ENCODE results near the gene SAXO2. TPM values are rescaled to one million over a fixed set of nuclear protein-coding genes. Genes with fewer than 3 reads are reported as not detected.

Gene SAXO2
- total and polyA plus RNA-seq, 2 of the 8 experiments (the other 6 are each of a cell fraction or from before 2014, with no cell fraction given), result 3.1 TPM

GRCh38 chr15:82275410-82275809 is 12.8 kb downstream of the SAXO2 start:
- no peak overlapping the region for H4K5ac ChIP-seq (ENCODE audit: insufficient read length, low read depth, low read length)
- no peaks in the 10 kb centered on the region for H3K27me3 ChIP-seq (replicated peaks in 1 of 4; ENCODE audit: control insufficient read depth in 3 of 4, extremely low read depth in 1 of 4, insufficient read depth in 3 of 4, low read length in 3 of 4)
- H2BK20ac ChIP-seq (ENCODE audit: low read length), result no peak overlapping the region
- H2BK12ac ChIP-seq (ENCODE audit: low read depth, low read length), result no peak overlapping the region
- H3K18ac ChIP-seq (ENCODE audit: extremely low read depth, low read length), result no peak overlapping the region
- H3K4ac ChIP-seq (replicated peaks; ENCODE audit: insufficient read length, low read depth, low read length), result no peak overlapping the region
- CTCF ChIA-PET (ENCODE audit: partially characterized antibody), result no interaction called here
- H3K23ac ChIP-seq (ENCODE audit: insufficient read length), result no peak overlapping the region
- no peaks in the 10 kb centered on the region for H4K20me1 ChIP-seq (replicated peaks in 1 of 2; ENCODE audit: control insufficient read depth in 1 of 2, insufficient read depth in 2 of 2, low read length in 2 of 2)
- FAIRE-seq (peak; percentile 62), DNase-seq (ENCODE audit: low read depth in 1 of 2, low spot score in 2 of 2) (no peak)
- POLR2A ChIA-PET (ENCODE audit: partially characterized antibody), result no interaction called here
- TF ChIP-seq RNF2 (IDR thresholded peaks at IDR 0.05; ENCODE audit: borderline replicate concordance, low read depth, low read length, missing control alignments, poor library complexity, severe bottlenecking) (no peak), SIN3A (conservative IDR thresholded peaks at IDR 0.05 in 1 of 2, IDR thresholded peaks at IDR 0.05 in 1 of 2; ENCODE audit: low read depth in 1 of 2, low read length in 2 of 2) (no peak), EP300 (IDR thresholded peaks at IDR 0.05; ENCODE audit: borderline replicate concordance in 1 of 2, low read depth in 2 of 2, low read length in 2 of 2) (no peak), TCF12 (IDR thresholded peaks at IDR 0.05; ENCODE audit: low read depth, low read length) (no peak), RXRA (IDR thresholded peaks at IDR 0.05; ENCODE audit: insufficient read depth, low read depth, low read length) (no peak), CTBP2 (IDR thresholded peaks at IDR 0.05; ENCODE audit: borderline replicate concordance, insufficient read depth, insufficient read length, low read length) (no peak), SUZ12 (IDR thresholded peaks at IDR 0.05; ENCODE audit: low read length) (no peak), CHD1 (IDR thresholded peaks at IDR 0.05; ENCODE audit: low read depth, low read length) (no peak)
- no peak overlapping the region for H4K8ac ChIP-seq (ENCODE audit: extremely low read depth, insufficient read depth, low read length)
- no peaks in the 10 kb centered on the region for H3K79me2 ChIP-seq (ENCODE audit: control insufficient read depth in 1 of 2, insufficient read depth in 2 of 2, low read length in 2 of 2)
- H2BK120ac ChIP-seq (replicated peaks; ENCODE audit: low read depth, low read length), result no peak overlapping the region
- H2AK5ac ChIP-seq (ENCODE audit: low read depth, low read length), result no peak overlapping the region
- no peaks in the 10 kb centered on the region for H3K79me1 ChIP-seq (ENCODE audit: low read depth, low read length)
- peaks cover 6 to 10% of the 10 kb centered on the region in 2 experiments; a peak in 2 of 4 replicates for H3K9me3 ChIP-seq (ENCODE audit: insufficient read depth in 2 of 2, low read depth in 1 of 2, low read length in 1 of 2)
- H2BK15ac ChIP-seq (ENCODE audit: low read length), result no peak overlapping the region
- H4K91ac ChIP-seq (replicated peaks; ENCODE audit: insufficient read length, low read length), result no peak overlapping the region
- H3K4me3 ChIP-seq (ENCODE audit: extremely low read depth in 1 of 4, insufficient read depth in 2 of 4, low read depth in 3 of 4, low read length in 4 of 4), result no peak overlapping the region
- no peak overlapping the region for H3K4me2 ChIP-seq (ENCODE audit: insufficient read depth in 1 of 2, low read depth in 2 of 2, low read length in 2 of 2)
- H3K36me3 ChIP-seq (ENCODE audit: control insufficient read depth in 2 of 4, insufficient read depth in 4 of 4, low read length in 3 of 4), result 0 out of 8 replicates have a peak, but pooled peaks cover 0 to 5% (median 0%) of the 10 kb centered on the region in 4 experiments
- H2AFZ ChIP-seq (ENCODE audit: low read length), result no peak overlapping the region
- H3K56ac ChIP-seq (replicated peaks; ENCODE audit: insufficient read length, low read depth, low read length), result no peak overlapping the region
- H3K4me1 ChIP-seq (replicated peaks in 1 of 4; ENCODE audit: control insufficient read depth in 3 of 4, insufficient read depth in 4 of 4, low read length in 3 of 4), result no peaks in the 10 kb centered on the region
- H3K14ac ChIP-seq (ENCODE audit: insufficient read length), result no peak overlapping the region
- no peak overlapping the region for H3K9ac ChIP-seq (replicated peaks in 1 of 4; ENCODE audit: extremely low read depth in 1 of 4, low read depth in 3 of 4, low read length in 3 of 4)
- no peaks in the 10 kb centered on the region for H3K23me2 ChIP-seq (ENCODE audit: low read depth, low read length)
- no peak overlapping the region for H2BK5ac ChIP-seq (ENCODE audit: low read depth, low read length)
- no peak overlapping the region for H3K27ac ChIP-seq (ENCODE audit: low read depth, low read length)
